Immature natural killer cell (primary cell): ENCODE data around the gene ATR. TPM values are rescaled to one million over a fixed set of nuclear protein-coding genes. Genes with fewer than 3 reads are reported as not detected.
"Not testable (repeated sequence)": the region's sequence is repeated elsewhere in the genome, so short reads cannot be mapped to it uniquely, and the experiment has no call there.

Source experiments
- DNase-seq, 3 donors: peaks; one replicate each; pipeline ENCODE4 v3.0.0; 2022; ENCODE audit warnings: mixed read lengths in 1 of 3
- H3K27ac Mint-ChIP-seq, 6 donors: one replicate each; pipeline ENCODE4 v1.8.0; 2020; ENCODE audit warnings: mixed read lengths in 6 of 6, mild to moderate bottlenecking in 5 of 6, inconsistent platforms in 4 of 6, moderate library complexity in 3 of 6
- H3K27me3 Mint-ChIP-seq, 3 donors: one replicate each; pipeline ENCODE4 v1.8.0; 2020 to 2021; ENCODE audit warnings: low read depth in 3 of 3, mild to moderate bottlenecking in 3 of 3, mixed read lengths in 3 of 3, moderate library complexity in 3 of 3, inconsistent platforms in 1 of 3
- H3K36me3 Mint-ChIP-seq, 3 donors: one replicate each; pipeline ENCODE4 v1.8.0; 2020; ENCODE audit warnings: mixed read lengths in 3 of 3, inconsistent platforms in 2 of 3, mild to moderate bottlenecking in 2 of 3
- H3K4me1 Mint-ChIP-seq, 2 donors: one replicate each; pipeline ENCODE4 v1.8.0; 2020; ENCODE audit warnings: inconsistent platforms in 2 of 2, mild to moderate bottlenecking in 2 of 2, mixed read lengths in 2 of 2, moderate library complexity in 1 of 2
- H3K4me3 Mint-ChIP-seq, 5 donors: one replicate each; pipeline ENCODE4 v1.8.0; 2020; ENCODE audit warnings: mild to moderate bottlenecking in 5 of 5, mixed read lengths in 5 of 5, inconsistent platforms in 3 of 5, moderate library complexity in 3 of 5
- H3K9me3 Mint-ChIP-seq, 6 donors: one replicate each; pipeline ENCODE4 v1.8.0; 2020; ENCODE audit warnings: mild to moderate bottlenecking in 6 of 6, mixed read lengths in 6 of 6, inconsistent platforms in 4 of 6, moderate library complexity in 3 of 6
- polyA plus RNA-seq, 3 donors: library from polyadenylated mRNA; unstranded; fragments of 300-500 nt; fragmentation: Illumina TruSeq; gene quantifications; one replicate each; pipeline ENCODE4 v1.2.3, GENCODE V29; 2021

The ATR gene
- polyA plus RNA-seq, 3 donors from 2014 or later = 9.8 to 14.4 (median 10.1) TPM

DNA sequence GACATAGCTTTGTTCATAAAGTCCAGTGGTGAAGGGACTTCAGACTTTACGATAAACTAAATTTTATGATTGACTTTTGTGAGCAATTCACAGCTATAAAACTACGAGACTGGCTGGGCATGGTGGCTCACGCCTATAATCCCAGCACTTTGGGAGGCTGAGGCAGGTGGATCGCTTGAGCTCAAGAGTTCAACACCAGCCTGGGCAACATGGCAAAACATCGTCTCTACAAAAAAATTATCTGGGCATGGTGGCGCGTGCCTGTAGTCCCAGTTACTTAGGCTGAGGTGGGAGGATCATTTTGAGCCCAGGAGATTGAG is 24.8 kb upstream of the ATR start:
- H3K36me3 Mint-ChIP-seq, H3K9me3 Mint-ChIP-seq, DNase-seq, H3K4me3 Mint-ChIP-seq, H3K4me1 Mint-ChIP-seq, H3K27me3 Mint-ChIP-seq, H3K27ac Mint-ChIP-seq: not testable (repeated sequence)

- no peak for DNase-seq
- Mint-ChIP-seq H3K4me1 (peaks cover 0 to 2% of the 10 kb centered on the region in 2 donors), H3K36me3 (peaks cover 0 to 3% (median 0%) of the 10 kb centered on the region in 3 donors), H3K27me3 (peaks cover 0 to 2% (median 1%) of the 10 kb centered on the region in 3 donors), H3K9me3 (no peaks in the 10 kb centered on the region), H3K4me3 (no peak overlapping the region), H3K27ac (no peak overlapping the region)
Measured at GRCh38 chr3:142602619-142603385, 24.3 kb upstream of the ATR start.

DNA sequence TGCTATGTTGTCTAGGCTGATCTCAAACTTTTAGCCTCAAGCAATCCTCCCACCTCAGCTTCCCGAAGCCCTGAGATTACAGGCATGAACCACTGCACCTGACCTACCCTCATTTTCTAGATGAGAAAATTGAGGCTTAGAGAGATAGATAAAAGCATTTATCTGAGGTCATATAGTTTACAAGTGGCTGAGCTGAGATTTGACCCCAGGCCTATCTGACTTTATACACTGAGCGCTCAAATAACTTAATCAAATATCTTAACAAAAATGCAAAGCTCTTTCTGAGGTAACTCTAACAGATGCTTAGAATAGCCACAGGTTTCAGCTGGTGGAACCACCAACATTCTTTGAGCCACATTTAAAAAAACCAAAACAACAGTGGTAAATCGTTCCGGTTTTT is 23.2 kb upstream of the ATR start:
- Mint-ChIP-seq H3K27ac (no peak overlapping the region), H3K4me3 (no peak overlapping the region), H3K27me3 (peaks cover 0 to 4% (median 1%) of the 10 kb centered on the region in 3 donors), H3K9me3 (no peaks in the 10 kb centered on the region), H3K4me1 (peaks cover 6 to 7% of the 10 kb centered on the region in 2 donors), H3K36me3 (peaks cover 0 to 3% (median 0%) of the 10 kb centered on the region in 3 donors)
- DNase-seq = no peak

GRCh38 chr3:142597906-142598305 is 19.4 kb upstream of the ATR start:
- no peaks in the 10 kb centered on the region for H3K9me3 Mint-ChIP-seq

DNA sequence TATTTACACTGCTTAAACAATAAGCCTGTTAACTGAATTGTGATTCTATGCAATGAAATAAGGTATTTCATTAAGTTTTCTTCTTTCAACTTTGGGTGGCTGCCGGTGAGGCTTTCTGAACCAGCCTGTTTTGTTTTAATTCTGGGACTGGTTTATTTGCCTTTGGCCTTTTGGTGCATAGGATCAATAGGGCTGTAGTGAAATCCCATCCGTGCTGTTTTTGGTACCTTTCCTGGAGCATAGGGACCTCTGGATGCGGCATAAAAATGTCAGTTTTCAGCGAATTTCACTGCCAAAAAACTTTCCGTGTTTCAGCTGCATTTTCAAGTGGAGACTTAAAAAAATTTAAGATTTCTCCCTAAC is 18.2 kb upstream of the ATR start:
- Mint-ChIP-seq H3K9me3 (no peaks in the 10 kb centered on the region), H3K4me1 (peaks cover 15 to 20% of the 10 kb centered on the region in 2 donors), H3K27ac (peak overlapping the region; percentile 36 to 96 (median 88)), H3K27me3 (peaks cover 2 to 11% (median 9%) of the 10 kb centered on the region in 3 donors), H3K4me3 (peak overlapping the region; percentile 97 to 99 (median 99)), H3K36me3 (peaks cover 0 to 3% (median 0%) of the 10 kb centered on the region in 3 donors)
- DNase-seq = no peak

More at GRCh38 chr3:142597906-142598305, 19.4 kb upstream of the ATR start:
- Mint-ChIP-seq H3K4me3 (peak overlapping the region in 3 of 5 donors; percentile 34 to 59 (median 39)), H3K36me3 (peaks cover 0 to 3% (median 0%) of the 10 kb centered on the region in 3 donors), H3K27ac (peak overlapping the region in 2 of 6 donors; percentile 1 to 39), H3K4me1 (peaks cover 15 to 20% of the 10 kb centered on the region in 2 donors), H3K27me3 (peaks cover 2 to 11% (median 9%) of the 10 kb centered on the region in 3 donors)
- DNase-seq = no peak

- peak; percentile 87 to 90 (median 89) for DNase-seq
- Mint-ChIP-seq H3K4me1 (peaks cover 15 to 20% of the 10 kb centered on the region in 2 donors), H3K27ac (peak within 1 kb of the TSS; percentile 87 to 96 (median 92)), H3K27me3 (peaks cover 2 to 11% (median 9%) of the 10 kb centered on the region in 3 donors), H3K4me3 (peak within 1 kb of the TSS; percentile 97 to 99 (median 99)), H3K9me3 (no peaks in the 10 kb centered on the region), H3K36me3 (peaks cover 0 to 3% (median 0%) of the 10 kb centered on the region in 3 donors)
Measured at GRCh38 chr3:142595951-142596725, 17.6 kb upstream of the ATR start, which contains the start of gene PLS1. PLS1 (plus strand) TSS chr3:142596393; CDS start chr3:142664238, 67,845 bp downstream.

DNA sequence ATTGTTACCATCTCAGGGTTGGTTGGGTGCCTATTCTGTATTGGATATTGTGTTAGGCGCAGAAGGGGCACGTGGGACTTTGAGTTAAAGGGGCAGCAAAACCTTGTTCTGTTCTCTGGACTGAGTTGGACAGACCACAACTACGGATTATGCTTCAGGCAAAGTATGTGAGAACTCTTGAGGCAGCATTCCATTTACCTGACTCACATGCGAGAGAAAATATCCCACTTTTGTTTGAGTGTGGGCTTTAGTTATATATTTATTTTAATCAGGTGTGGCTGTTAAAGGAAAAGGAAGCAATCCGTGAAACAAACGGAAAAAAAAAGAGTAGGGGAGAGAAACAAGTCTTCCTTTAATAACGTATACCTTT is 17.0 kb upstream of the ATR start:
- Mint-ChIP-seq H3K4me3 (peak overlapping the region; percentile 97 to 99 (median 99)), H3K9me3 (no peaks in the 10 kb centered on the region), H3K36me3 (peaks cover 0 to 3% (median 0%) of the 10 kb centered on the region in 3 donors), H3K27me3 (peaks cover 2 to 10% (median 8%) of the 10 kb centered on the region in 3 donors), H3K27ac (peak overlapping the region; percentile 6 to 87 (median 68)), H3K4me1 (peaks cover 15 to 20% of the 10 kb centered on the region in 2 donors)
- no peak for DNase-seq

GRCh38 chr3:142595141-142595540 is 16.6 kb upstream of the ATR start:
- Mint-ChIP-seq H3K4me1 (peaks cover 15 to 20% of the 10 kb centered on the region in 2 donors), H3K9me3 (no peaks in the 10 kb centered on the region), H3K4me3 (peak overlapping the region; percentile 97 to 99 (median 99)), H3K27ac (peak overlapping the region in 2 of 6 donors; percentile 6 to 71), H3K27me3 (peaks cover 2 to 9% (median 7%) of the 10 kb centered on the region in 3 donors), H3K36me3 (peaks cover 0 to 3% (median 0%) of the 10 kb centered on the region in 3 donors)
- DNase-seq = no peak

DNA sequence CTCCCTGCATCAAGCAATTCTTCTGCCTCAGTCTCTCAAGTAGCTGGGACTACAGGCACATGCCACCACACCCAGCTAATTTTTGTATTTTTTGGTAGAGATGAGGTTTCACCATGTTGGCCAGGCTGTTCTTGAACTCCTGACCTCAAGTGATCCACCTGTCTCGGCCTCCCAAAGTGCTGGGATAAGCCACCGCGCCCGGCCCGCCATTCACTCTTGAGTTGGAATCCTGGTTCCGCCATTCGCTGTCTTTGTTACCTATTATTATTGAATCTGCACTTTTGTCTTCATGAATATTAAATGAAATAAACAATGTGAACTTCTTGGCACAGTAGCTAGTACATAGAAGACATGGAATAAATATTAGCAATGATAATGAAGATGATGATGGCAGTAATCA is 13.7 kb upstream of the ATR start:
- DNase-seq, H3K4me3 Mint-ChIP-seq, H3K27me3 Mint-ChIP-seq, H3K9me3 Mint-ChIP-seq, H3K36me3 Mint-ChIP-seq, H3K27ac Mint-ChIP-seq: not testable (repeated sequence)
- H3K4me1 Mint-ChIP-seq = peaks cover 13 to 20% of the 10 kb centered on the region in 2 donors

- no peak overlapping the region for H3K4me3 Mint-ChIP-seq
- no peaks in the 10 kb centered on the region for H3K36me3 Mint-ChIP-seq
- H3K9me3 Mint-ChIP-seq = no peaks in the 10 kb centered on the region
- no peak for DNase-seq
- no peaks in the 10 kb centered on the region for H3K4me1 Mint-ChIP-seq
- H3K27me3 Mint-ChIP-seq = peaks cover 0 to 3% (median 0%) of the 10 kb centered on the region in 3 donors
- H3K27ac Mint-ChIP-seq = no peak overlapping the region
Measured at GRCh38 chr3:142588703-142589102, 10.2 kb upstream of the ATR start.

- Mint-ChIP-seq H3K9me3 (no peaks in the 10 kb centered on the region), H3K36me3 (no peaks in the 10 kb centered on the region), H3K27me3 (peaks cover 0 to 3% (median 0%) of the 10 kb centered on the region in 3 donors), H3K4me1 (no peaks in the 10 kb centered on the region), H3K27ac (no peak overlapping the region), H3K4me3 (no peak overlapping the region)
- DNase-seq = peak in 2 of 3 donors; percentile 23 to 45
Measured at GRCh38 chr3:142586803-142587406, 8.4 kb upstream of the ATR start.

- H3K36me3 Mint-ChIP-seq, DNase-seq, H3K4me3 Mint-ChIP-seq, H3K27ac Mint-ChIP-seq, H3K9me3 Mint-ChIP-seq: not testable (repeated sequence)
- Mint-ChIP-seq H3K4me1 (peaks cover 35 to 38% of the 10 kb centered on the region in 2 donors), H3K27me3 (peaks cover 3 to 12% (median 8%) of the 10 kb centered on the region in 3 donors)
Measured at GRCh38 chr3:142581070-142581469, 2.5 kb upstream of the ATR start.

DNA sequence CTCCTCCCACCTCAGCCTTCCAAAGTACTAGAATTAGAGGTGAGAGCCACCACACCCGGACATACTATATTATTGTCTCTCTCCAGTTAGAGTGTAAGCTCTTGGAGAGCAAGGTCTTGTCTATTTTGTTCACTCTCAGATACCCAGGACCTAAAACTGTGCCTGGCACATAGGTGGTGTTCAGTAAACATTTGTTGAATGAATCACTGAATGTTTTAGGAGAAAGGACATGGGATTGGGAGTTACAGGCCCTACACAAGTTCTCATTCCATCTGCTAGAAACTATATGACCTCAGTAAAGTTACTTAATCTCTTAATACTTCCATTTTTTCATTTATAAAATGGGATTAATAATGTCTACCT is 1.5 kb upstream of the ATR start:
- no peak for DNase-seq
- Mint-ChIP-seq H3K27ac (peak overlapping the region; percentile 91 to 99 (median 98)), H3K36me3 (no peaks in the 10 kb centered on the region), H3K4me1 (peaks cover 43 to 49% of the 10 kb centered on the region in 2 donors), H3K9me3 (no peaks in the 10 kb centered on the region), H3K27me3 (peaks cover 3 to 12% (median 8%) of the 10 kb centered on the region in 3 donors), H3K4me3 (peak overlapping the region; percentile 89 to 99 (median 92))
